ENCODE measurements around the gene PRKCB.

GRCh38 chr16:24077292-24077691 is 241.5 kb downstream of the PRKCB start:
- TF ChIP-seq POLR2A (IDR thresholded peaks at IDR 0.05; ENCODE audit: low read length) = no peak
- no peak for TF ChIP-seq GATA1 (IDR thresholded peaks at IDR 0.05; ENCODE audit: low read depth, low read length)
